Thoracic aorta (tissue), 2 donors: ENCODE results near the gene SMTNL2. TPM values are rescaled to one million over a fixed set of nuclear protein-coding genes. Genes with fewer than 3 reads are reported as not detected.
"Not testable (repeated sequence)": the region's sequence is repeated elsewhere in the genome, so short reads cannot be mapped to it uniquely, and the experiment has no call there.

Experiments used
- ATAC-seq: fragments of 150-250 bp; one replicate; pipeline ENCODE4 v1.8.0; 2017; ENCODE audit warnings: low read depth; ENCODE audit not compliant: insufficient number of reproducible peaks, low FRiP score
- DNase-seq: peaks from one replicate; pipeline ENCODE4 v3.0.0-alpha.2; 2020; ENCODE audit warnings: low spot score
- H3K27ac ChIP-seq, 2 donors: fragments of 200-600 bp; sonication (generic); 1 replicate in 1 of 2; 2 replicates in 1 of 2; pipeline ENCODE4 v1.5.1; 2016; ENCODE audit warnings: mild to moderate bottlenecking in 2 of 2, moderate library complexity in 2 of 2
- H3K27me3 ChIP-seq: fragments of 200-600 bp; sonication (generic); replicated peaks from 2 replicates; pipeline ENCODE4 v1.6.0; 2016; ENCODE audit warnings: mild to moderate bottlenecking; ENCODE audit not compliant: insufficient read depth
- H3K36me3 ChIP-seq: fragments of 200-600 bp; sonication (generic); one replicate; pipeline ENCODE4 v1.5.1; 2016
- H3K4me1 ChIP-seq, 2 donors: fragments of 200-600 bp; sonication (generic); 1 replicate in 1 of 2; 2 replicates in 1 of 2; pipeline versions ENCODE4 v1.5.1 to v1.6.0; 2016; ENCODE audit warnings: low read depth in 2 of 2, mild to moderate bottlenecking in 1 of 2; ENCODE audit not compliant: control insufficient read depth in 1 of 2
- H3K4me3 ChIP-seq: fragments of 200-600 bp; sonication (generic); 2 replicates; pipeline ENCODE4 v1.5.1; 2016; ENCODE audit warnings: mild to moderate bottlenecking
- H3K9me3 ChIP-seq: fragments of 200-600 bp; sonication (generic); 2 replicates; pipeline ENCODE4 v1.5.1; 2016
- CTCF ChIP-seq: fragments of 200-600 bp; sonication (generic); IDR thresholded peaks from one replicate; pipeline ENCODE4 v1.5.1; 2019; ENCODE audit warnings: antibody characterized with exemption
- total RNA-seq, 2 donors: library from RNA; depleted of rRNA; stranded (reverse); fragments of >200 nt; gene quantifications; one replicate each; pipeline versions ENCODE4 v1.1.0 to v1.2.3, GENCODE V29; 2016

The SMTNL2 gene
- total RNA-seq, 2 donors from 2014 or later: 2.6 to 2.8 TPM

- Histone ChIP-seq H3K36me3 (no peaks in the 10 kb centered on the region), H3K4me3 (no peak overlapping the region), H3K27ac (no peak overlapping the region), H3K27me3 (no peaks in the 10 kb centered on the region), H3K4me1 (no peaks in the 10 kb centered on the region), H3K9me3 (no peaks in the 10 kb centered on the region)
- no peak for TF ChIP-seq CTCF
- ATAC-seq (no peak), DNase-seq (no peak)
Observed at GRCh38 chr17:4593021-4593421, 8.7 kb downstream of the SMTNL2 start.

- H3K4me1 ChIP-seq: no peaks in the 10 kb centered on the region
- ATAC-seq (no peak), DNase-seq (no peak)
- H3K9me3 ChIP-seq: no peaks in the 10 kb centered on the region
- no peaks in the 10 kb centered on the region for H3K36me3 ChIP-seq
- no peak overlapping the region for H3K4me3 ChIP-seq
- H3K27me3 ChIP-seq: no peaks in the 10 kb centered on the region
- no peak for TF ChIP-seq CTCF
- H3K27ac ChIP-seq: no peak overlapping the region
Observed at GRCh38 chr17:4594406-4594805, 10.1 kb downstream of the SMTNL2 start.

GRCh38 chr17:4594931-4595684 is 10.8 kb downstream of the SMTNL2 start:
- DNase-seq (no peak), ATAC-seq (no peak)
- Histone ChIP-seq H3K36me3 (no peaks in the 10 kb centered on the region), H3K4me1 (no peaks in the 10 kb centered on the region), H3K4me3 (no peak overlapping the region), H3K27me3 (no peaks in the 10 kb centered on the region), H3K9me3 (no peaks in the 10 kb centered on the region), H3K27ac (no peak overlapping the region)
- no peak for TF ChIP-seq CTCF

GRCh38 chr17:4595685-4596342 is 11.5 kb downstream of the SMTNL2 start:
- H3K27ac ChIP-seq, H3K4me1 ChIP-seq, ATAC-seq, H3K9me3 ChIP-seq, H3K27me3 ChIP-seq, H3K4me3 ChIP-seq, DNase-seq, H3K36me3 ChIP-seq: not testable (repeated sequence)

- DNase-seq: no peak
- Histone ChIP-seq H3K27me3 (no peaks in the 10 kb centered on the region), H3K4me1 (no peaks in the 10 kb centered on the region), H3K9me3 (no peaks in the 10 kb centered on the region), H3K27ac (no peak overlapping the region), H3K36me3 (no peaks in the 10 kb centered on the region), H3K4me3 (no peak overlapping the region)
- TF ChIP-seq CTCF: no peak
- no peak for ATAC-seq
Observed at GRCh38 chr17:4596636-4597380, 12.5 kb downstream of the SMTNL2 start.
